GM18867 (cell line): ENCODE results near the gene SLN.

ENCODE experiments used
- ATAC-seq: cut with Tn5 transposase; IDR thresholded peaks from one replicate; pipeline ENCODE4 v1.9.1; 2021; ENCODE audit warnings: mild to moderate bottlenecking, moderate library complexity; ENCODE audit not compliant: unreplicated experiment

Gene SLN

DNA sequence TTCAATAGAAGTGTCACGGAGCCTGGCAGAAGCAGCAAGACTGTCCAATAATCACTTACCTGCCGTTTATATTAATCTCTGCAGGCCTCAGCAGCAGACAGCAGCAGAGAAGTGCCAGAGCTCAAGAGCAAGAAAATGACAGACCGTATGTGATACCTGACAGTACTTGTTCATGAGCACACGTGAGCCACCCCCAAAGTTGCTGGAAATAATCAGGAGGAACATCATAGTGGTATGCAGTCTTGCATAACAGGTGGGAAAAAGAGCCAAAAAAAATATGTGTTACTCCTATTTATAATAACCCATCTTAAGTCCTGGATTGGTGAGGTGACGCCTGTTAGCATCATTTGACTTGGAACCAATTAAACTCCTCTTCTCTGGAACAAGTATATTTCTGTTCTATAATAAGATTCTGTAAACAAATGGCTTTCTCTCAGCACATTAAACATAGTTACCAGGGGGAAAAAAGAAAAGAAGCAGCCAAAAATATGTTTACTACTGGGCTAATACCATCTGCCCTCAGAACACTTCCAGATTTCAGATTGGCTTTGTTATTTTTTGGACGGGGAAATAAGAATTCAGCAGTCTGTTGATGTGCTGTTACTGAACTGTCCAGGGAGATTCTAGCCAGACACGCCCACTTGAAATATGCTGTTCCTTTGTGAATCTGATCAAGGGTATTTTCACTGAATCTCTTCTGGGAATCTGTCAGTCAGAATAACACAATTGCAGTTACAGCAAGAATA lies 7.9 kb upstream of the SLN start:
- ATAC-seq, result no peak

- ATAC-seq, result no peak
These were observed 7.2 kb upstream of the SLN start for GRCh38 chr11:107719073-107719472.

GRCh38 chr11:107716884-107717532 lies 5.2 kb upstream of the SLN start:
- no peak for ATAC-seq

GRCh38 chr11:107713009-107713408 lies 1.2 kb upstream of the SLN start:
- ATAC-seq, result peak; percentile 53

- no peak for ATAC-seq
These were observed 1.6 kb downstream of the SLN start for GRCh38 chr11:107710301-107710700.

GRCh38 chr11:107708792-107709191 lies 3.1 kb downstream of the SLN start:
- no peak for ATAC-seq

GRCh38 chr11:107707807-107708206 lies 4.0 kb downstream of the SLN start:
- no peak for ATAC-seq

DNA sequence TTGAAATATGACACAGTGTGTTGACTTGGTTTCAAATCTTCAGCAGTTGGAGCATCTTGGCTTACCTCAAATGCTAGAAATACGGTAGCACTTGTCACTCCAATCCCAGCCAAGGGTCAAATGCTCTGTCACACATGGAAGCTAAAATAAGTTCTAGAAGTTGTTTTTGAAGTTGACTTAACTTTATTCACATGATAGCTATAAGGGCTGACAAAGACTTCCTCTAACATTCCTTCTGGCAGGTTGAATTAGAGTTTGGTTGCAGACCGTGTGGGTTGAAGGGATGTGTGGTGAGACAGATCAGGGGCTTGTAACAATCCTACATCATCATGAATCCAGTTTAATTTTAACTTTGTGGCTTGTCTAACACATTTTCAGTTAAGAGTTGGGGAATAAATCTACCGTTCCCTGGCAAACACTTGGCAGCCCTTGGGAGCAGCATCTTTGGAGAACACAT lies 4.6 kb downstream of the SLN start:
- ATAC-seq, result no peak

DNA sequence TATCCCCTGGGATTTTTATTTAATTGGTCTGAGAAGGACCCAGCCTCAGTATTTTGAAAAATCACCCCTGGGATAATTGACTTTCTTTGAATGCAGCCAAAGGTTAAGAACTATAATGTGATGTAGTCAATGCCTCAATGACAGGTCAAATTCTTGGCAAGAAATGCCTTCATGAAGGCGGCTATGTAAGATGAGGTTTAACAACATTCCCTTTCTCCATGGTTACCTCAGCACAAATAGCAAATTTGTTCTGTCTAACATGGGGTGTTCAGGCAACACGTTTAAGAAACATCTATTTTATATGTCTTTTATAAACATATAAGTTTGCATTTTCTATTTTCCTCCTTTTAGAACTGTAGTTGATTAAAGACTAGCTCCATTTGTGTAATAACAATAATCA lies 5.3 kb downstream of the SLN start:
- no peak for ATAC-seq

- ATAC-seq, result no peak
These were observed 6.8 kb downstream of the SLN start for GRCh38 chr11:107705027-107705426.

GRCh38 chr11:107704451-107704850 lies 7.4 kb downstream of the SLN start:
- no peak for ATAC-seq

DNA sequence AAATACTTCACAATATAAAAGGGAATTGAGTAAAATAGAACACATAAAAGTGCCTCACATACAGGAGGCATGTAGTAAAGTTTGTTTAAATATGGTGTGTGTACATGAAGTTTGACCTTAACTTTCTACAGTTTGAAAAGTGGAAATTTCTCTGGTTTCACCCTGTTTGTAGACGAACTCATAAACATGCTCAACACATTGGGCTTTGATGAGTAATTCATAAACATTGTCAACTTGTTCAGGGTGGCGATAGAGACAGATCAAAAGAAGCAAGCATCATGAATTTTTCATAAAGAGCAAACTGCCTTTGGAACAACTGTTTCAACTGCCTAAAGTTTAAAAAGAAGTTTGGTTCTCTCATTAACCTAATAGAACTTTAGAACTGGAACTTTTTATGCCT lies 9.1 kb downstream of the SLN start:
- no peak for ATAC-seq

- ATAC-seq, result no peak
These were observed 9.7 kb downstream of the SLN start for GRCh38 chr11:107702109-107702660.

GRCh38 chr11:107699371-107700285 lies 12.2 kb downstream of the SLN start:
- no peak for ATAC-seq

- no peak for ATAC-seq
These were observed 14.6 kb downstream of the SLN start for GRCh38 chr11:107697291-107697690.

- ATAC-seq, result no peak
These were observed 15.7 kb downstream of the SLN start for GRCh38 chr11:107696140-107696539.

GRCh38 chr11:107695446-107695845 lies 16.4 kb downstream of the SLN start:
- ATAC-seq, result no peak

- no peak for ATAC-seq
These were observed 20.7 kb downstream of the SLN start for GRCh38 chr11:107691000-107691750.

GRCh38 chr11:107689317-107690202 lies 22.3 kb downstream of the SLN start:
- peak; percentile 76 for ATAC-seq
